Transverse colon (tissue), 4 donors: Measurements from ENCODE around the gene DEAF1.

Source experiments
- EP300 ChIP-seq: sonication (generic); formaldehyde crosslinking; IDR thresholded peaks from one replicate; pipeline ENCODE4 v1.6.1; 2017; ENCODE audit warnings: antibody characterized with exemption, low read depth
- POLR2A ChIP-seq: fragments of 450-650 bp; IDR thresholded peaks from one replicate; pipeline ENCODE4 v1.6.1; 2016; ENCODE audit warnings: antibody characterized with exemption, mild to moderate bottlenecking, moderate library complexity
- POLR2AphosphoS5 ChIP-seq, 3 donors: sonication (generic); formaldehyde crosslinking; IDR thresholded peaks; one replicate each; pipeline ENCODE4 v1.6.1; 2016; ENCODE audit warnings: antibody characterized with exemption in 3 of 3
- TF ChIP-seq, protein P1 (sequence below), 5 experiments: fragments of 200-600 bp in 3 of 5; fragments of 450-650 bp in 2 of 5; sonication (generic) in 3 of 5; IDR thresholded peaks; 1 replicate in 2 of 5; 2 replicates in 3 of 5; pipeline ENCODE4 v1.5.1; 2016 to 2017; ENCODE audit warnings: antibody characterized with exemption in 5 of 5, inconsistent platforms in 3 of 5, mild to moderate bottlenecking in 2 of 5, moderate library complexity in 1 of 5

- TF ChIP-seq, protein P1, sequence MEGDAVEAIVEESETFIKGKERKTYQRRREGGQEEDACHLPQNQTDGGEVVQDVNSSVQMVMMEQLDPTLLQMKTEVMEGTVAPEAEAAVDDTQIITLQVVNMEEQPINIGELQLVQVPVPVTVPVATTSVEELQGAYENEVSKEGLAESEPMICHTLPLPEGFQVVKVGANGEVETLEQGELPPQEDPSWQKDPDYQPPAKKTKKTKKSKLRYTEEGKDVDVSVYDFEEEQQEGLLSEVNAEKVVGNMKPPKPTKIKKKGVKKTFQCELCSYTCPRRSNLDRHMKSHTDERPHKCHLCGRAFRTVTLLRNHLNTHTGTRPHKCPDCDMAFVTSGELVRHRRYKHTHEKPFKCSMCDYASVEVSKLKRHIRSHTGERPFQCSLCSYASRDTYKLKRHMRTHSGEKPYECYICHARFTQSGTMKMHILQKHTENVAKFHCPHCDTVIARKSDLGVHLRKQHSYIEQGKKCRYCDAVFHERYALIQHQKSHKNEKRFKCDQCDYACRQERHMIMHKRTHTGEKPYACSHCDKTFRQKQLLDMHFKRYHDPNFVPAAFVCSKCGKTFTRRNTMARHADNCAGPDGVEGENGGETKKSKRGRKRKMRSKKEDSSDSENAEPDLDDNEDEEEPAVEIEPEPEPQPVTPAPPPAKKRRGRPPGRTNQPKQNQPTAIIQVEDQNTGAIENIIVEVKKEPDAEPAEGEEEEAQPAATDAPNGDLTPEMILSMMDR (IDR thresholded peaks at IDR 0.05) = no peak
- TF ChIP-seq POLR2A (no peak), POLR2AphosphoS5 (IDR thresholded peaks at IDR 0.05) (no peak), EP300 (no peak)
Measured at GRCh38 chr11:680970-681369, 14.1 kb downstream of the DEAF1 start.
